ENCODE data around the gene UQCC3.

DNA sequence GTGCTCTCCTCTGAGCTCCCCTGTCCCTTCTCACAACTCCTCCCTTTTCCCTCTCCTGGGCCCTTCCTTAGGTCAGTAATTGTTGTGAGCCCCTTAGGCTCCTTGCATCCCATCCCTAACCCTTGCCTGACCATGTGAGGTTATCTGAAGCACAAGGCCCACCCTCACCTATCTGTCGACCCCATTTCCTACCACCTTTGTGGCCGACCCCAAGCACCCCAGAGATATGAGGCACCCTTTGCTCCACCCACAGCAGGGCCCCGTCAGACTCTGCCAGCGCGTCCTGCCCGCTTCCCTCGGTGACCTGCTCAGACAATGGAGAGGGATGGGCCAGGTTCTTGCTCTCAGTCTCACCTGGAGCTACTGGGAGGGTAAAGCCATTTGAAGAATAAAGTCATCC is 37.3 kb downstream of the UQCC3 start:
- TF ChIP-seq CTCF (IDR thresholded peaks at IDR 0.05), result no peak
- TF ChIP-seq, protein P1, sequence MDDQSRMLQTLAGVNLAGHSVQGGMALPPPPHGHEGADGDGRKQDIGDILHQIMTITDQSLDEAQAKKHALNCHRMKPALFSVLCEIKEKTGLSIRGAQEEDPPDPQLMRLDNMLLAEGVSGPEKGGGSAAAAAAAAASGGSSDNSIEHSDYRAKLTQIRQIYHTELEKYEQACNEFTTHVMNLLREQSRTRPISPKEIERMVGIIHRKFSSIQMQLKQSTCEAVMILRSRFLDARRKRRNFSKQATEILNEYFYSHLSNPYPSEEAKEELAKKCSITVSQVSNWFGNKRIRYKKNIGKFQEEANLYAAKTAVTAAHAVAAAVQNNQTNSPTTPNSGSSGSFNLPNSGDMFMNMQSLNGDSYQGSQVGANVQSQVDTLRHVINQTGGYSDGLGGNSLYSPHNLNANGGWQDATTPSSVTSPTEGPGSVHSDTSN (IDR thresholded peaks at IDR 0.05), result no peak
- TF ChIP-seq REST (IDR thresholded peaks at IDR 0.05; ENCODE audit: low read depth, low read length), result no peak
- no peak for TF ChIP-seq MAX (IDR thresholded peaks at IDR 0.05; ENCODE audit: low read depth)
- no peak for TF ChIP-seq RXRA (IDR thresholded peaks at IDR 0.05; ENCODE audit: borderline replicate concordance, low read depth)
- TF ChIP-seq IRF3 (IDR thresholded peaks at IDR 0.05; ENCODE audit: low read depth, low read length), result no peak
- no peak for TF ChIP-seq CHD2 (IDR thresholded peaks at IDR 0.05; ENCODE audit: low read length, partially characterized antibody)
- no peak for TF ChIP-seq EZH2phosphoT487 (IDR thresholded peaks at IDR 0.05; ENCODE audit: borderline replicate concordance, low read depth)
- TF ChIP-seq GATA2 (CRISPR knock-in tag; IDR thresholded peaks at IDR 0.05), result no peak
- TF ChIP-seq TAF1 (IDR thresholded peaks at IDR 0.05; ENCODE audit: borderline replicate concordance, low read depth, low read length), result no peak
- no peak for TF ChIP-seq GABPA (IDR thresholded peaks at IDR 0.05; ENCODE audit: low read depth)
- no peak for TF ChIP-seq TCF12 (IDR thresholded peaks at IDR 0.05)
- TF ChIP-seq, protein P2, sequence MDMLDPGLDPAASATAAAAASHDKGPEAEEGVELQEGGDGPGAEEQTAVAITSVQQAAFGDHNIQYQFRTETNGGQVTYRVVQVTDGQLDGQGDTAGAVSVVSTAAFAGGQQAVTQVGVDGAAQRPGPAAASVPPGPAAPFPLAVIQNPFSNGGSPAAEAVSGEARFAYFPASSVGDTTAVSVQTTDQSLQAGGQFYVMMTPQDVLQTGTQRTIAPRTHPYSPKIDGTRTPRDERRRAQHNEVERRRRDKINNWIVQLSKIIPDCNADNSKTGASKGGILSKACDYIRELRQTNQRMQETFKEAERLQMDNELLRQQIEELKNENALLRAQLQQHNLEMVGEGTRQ (IDR thresholded peaks at IDR 0.05; ENCODE audit: borderline replicate concordance, low read depth, low read length), result no peak
- no peak for TF ChIP-seq FOXM1 (IDR thresholded peaks at IDR 0.05; ENCODE audit: low read depth)

All from SK-N-SH (cell line).